Muscle of arm (tissue), 12 donors: ENCODE measurements around the gene ATP5ME. TPM values are rescaled to one million over a fixed set of nuclear protein-coding genes. Genes with fewer than 3 reads are reported as not detected.

Experiments
- DNase-seq: peaks from one replicate; pipeline ENCODE4 v3.0.0-alpha.2; 2013
- polyA plus RNA-seq, 12 donors: library from polyadenylated mRNA; unstranded; fragments of 120-200 nt; gene quantifications; one replicate each; pipeline ENCODE4 v1.2.1, GENCODE V29; 2013; ENCODE audit not compliant: insufficient read length in 12 of 12

The ATP5ME gene
- polyA plus RNA-seq, 12 donors: 197 to 329 (median 273) TPM; not detected in 1

- no peak for DNase-seq
Observed at GRCh38 chr4:625631-626161, 48.4 kb downstream of the ATP5ME start.

- DNase-seq: no peak
Observed at GRCh38 chr4:624705-625590, 49.1 kb downstream of the ATP5ME start, which contains the start of gene PDE6B. PDE6B (plus strand) TSS chr4:625573; CDS start chr4:625627, 54 bp downstream.

- DNase-seq: no peak
Observed at GRCh38 chr4:623914-624566, 50.0 kb downstream of the ATP5ME start.

- no peak for DNase-seq
Observed at GRCh38 chr4:622996-623913, 50.8 kb downstream of the ATP5ME start.

Other genes with a start within 250 kb of the ATP5ME start
- gene ZNF721, start 175.1 kb downstream of the ATP5ME start, polyA plus RNA-seq: 10 to 100 TPM in 11 of 12 donors, not detected in 1; 15.7 to 32.1 (median 24.5) TPM
- 10 to 100 TPM in 11 of 12 donors, not detected in 1; 25.1 to 57.2 (median 36.2) TPM for gene PIGG, start 175.1 kb downstream of the ATP5ME start, polyA plus RNA-seq
- under 1 TPM in 2 of 12 donors, not detected in 10; 0.19 to 0.74 TPM for gene TMEM271, start 98.0 kb downstream of the ATP5ME start, polyA plus RNA-seq
- 10 to 100 TPM in 10 of 12 donors, 1 to 10 TPM in 1, not detected in 1; 9.2 to 34.5 (median 13.0) TPM for gene PDE6B, start 48.7 kb downstream of the ATP5ME start, polyA plus RNA-seq
- 1,000 to 10,000 TPM in 5 of 12 donors, 100 to 1,000 TPM in 6, not detected in 1; 215 to 1,381 (median 850) TPM for gene MYL5, start 266 bp upstream of the ATP5ME start, polyA plus RNA-seq
- 10 to 100 TPM in 8 of 12 donors, 1 to 10 TPM in 2, not detected in 2; 6.5 to 33.9 (median 24.1) TPM for gene SLC49A3, start 14.9 kb upstream of the ATP5ME start, polyA plus RNA-seq
- 100 to 1,000 TPM in 1 of 12 donors, 10 to 100 TPM in 10, not detected in 1; 41.0 to 103 (median 56.2) TPM for gene PCGF3, start 31.6 kb upstream of the ATP5ME start, polyA plus RNA-seq
- 1 to 10 TPM in 1 of 12 donors, under 1 TPM in 9, not detected in 2; 0.12 to 1.7 (median 0.33) TPM for gene CPLX1, start 151.9 kb upstream of the ATP5ME start, polyA plus RNA-seq